Pancreas (tissue), 10 donors: Measurements from ENCODE around the gene PLXNC1. TPM values are rescaled to one million over a fixed set of nuclear protein-coding genes. Genes with fewer than 3 reads are reported as not detected.

Experiments used
- ATAC-seq, 4 donors: fragments of 200-7000 bp; cut with Tn5 transposase; one replicate each; pipeline versions ENCODE4 v1.8.0 to v1.9.1; 2020; ENCODE audit warnings: mild to moderate bottlenecking in 4 of 4, moderate library complexity in 4 of 4
- DNase-seq, 6 donors: peaks; one replicate each; pipeline ENCODE4 v3.0.0-alpha.2; 2020
- FAIRE-seq: peaks from 2 replicates; lab custom pipeline; 2012; peaks lifted over from hg19 to GRCh38; lab: Jason Lieb, UNC
- H3K27ac ChIP-seq, 4 donors: fragments of 200-600 bp; sonication (generic); 1 replicate in 3 of 4; 2 replicates in 1 of 4; pipeline versions ENCODE4 v1.5.0 to v1.8.0; 2020
- H3K27me3 ChIP-seq, 4 donors: fragments of 200-600 bp; one replicate each; pipeline ENCODE4 v1.8.0; 2021
- H3K36me3 ChIP-seq, 3 donors: fragments of 200-600 bp; sonication (generic) in 1 of 3; one replicate each; pipeline versions ENCODE4 v1.5.0 to v1.8.0; 2020 to 2021
- H3K4me1 ChIP-seq, 3 donors: fragments of 200-600 bp; one replicate each; pipeline ENCODE4 v1.8.0; 2021
- H3K4me3 ChIP-seq, 4 donors: fragments of 200-600 bp; sonication (generic) in 2 of 4; one replicate each; pipeline versions ENCODE4 v1.5.0 to v1.8.0; 2020 to 2021
- H3K9me3 ChIP-seq, 4 donors: fragments of 200-600 bp; one replicate each; pipeline ENCODE4 v1.8.0; 2021
- WGBS, 2 donors: extraction: QIAGEN DNeasy Blood & Tissue Kit; methylation state at CpG; one replicate each; pipeline ENCODE4 v1.1.7; 2013; 5-methylcytosine and 5-hydroxymethylcytosine counted together
- intact Hi-C, 3 donors: fragments of 100-400 bp; cut with DNase I; formaldehyde crosslinking; loops; one replicate each; pipeline versions ENCODE4 v1.11.1 to v1.14.2; 2022
- polyA plus RNA-seq, 2 donors: library from polyadenylated mRNA; stranded (reverse); fragments of 200-250 nt; gene quantifications; one replicate each; pipeline ENCODE4 v1.2.3, GENCODE V29; 2013
- total RNA-seq, 6 donors: library from RNA; stranded (reverse); fragmentation: NEBNext Ultra II Directional in 4 of 6; extraction: Animal tissue kit (Norgen Biotek cat#: 25700) in 4 of 6; gene quantifications; one replicate each; pipeline versions ENCODE4 v1.2.1 to v1.2.4, GENCODE V29; 2021 to 2023
- TF ChIP-seq, protein P1 (sequence below), 4 donors: fragments of 200-600 bp; sonication (generic) in 3 of 4; IDR thresholded peaks; one replicate each; pipeline versions ENCODE4 v1.5.0 to v1.8.0; 2021; ENCODE audit warnings: antibody characterized with exemption in 4 of 4
- donor health status: healthy with polysubstance abuse.
- donor health status: DM: no; HTN: no; CAD: no; lungs with moderate emphysema.
- donor health status: DM: no; HTN: no; CAD: no.
- donor health status: control.
- donor health status: control.
- donor health status: Bipolar disorder and iron deficiency.
- donor health status: DM: yes; HTN: yes; CAD: no.
- donor health status: DM: no; HTN: no; CAD: no.
- donor health status: DM: no; HTN: no; CAD: no.
- donor health status: DM: yes; HTN: yes; CAD: no.

PLXNC1 gene
- total and polyA plus RNA-seq, 8 donors, result 0.53 to 13.7 (median 2.0) TPM

DNA sequence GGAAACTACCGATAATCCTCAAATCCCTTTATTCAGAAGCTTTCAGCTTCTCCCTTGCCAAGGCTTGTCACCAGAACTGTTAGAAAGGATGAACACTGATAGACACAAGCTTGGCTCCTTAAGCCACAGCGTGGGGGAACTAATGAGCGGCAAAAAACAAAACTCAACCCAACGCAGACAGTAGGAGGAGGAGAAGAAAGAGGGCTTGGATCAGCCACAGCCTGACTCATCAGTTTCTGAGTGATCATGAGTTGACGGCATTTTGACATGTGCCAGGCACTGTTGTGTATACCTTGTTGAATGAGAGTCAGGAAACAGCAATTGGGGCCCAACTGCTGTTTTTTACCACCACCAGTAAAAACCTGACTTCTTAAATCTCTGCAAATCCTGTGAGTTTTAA is 23.7 kb downstream of the PLXNC1 start:
- DNase-seq (peak in 1 of 6 donors; percentile 26), ATAC-seq (peak in 2 of 4 donors; percentile 39 to 62), FAIRE-seq (no peak)
- WGBS, 2 donors, result 86 to 94% methylated on average over 5 of the region's 5 CpGs
- Histone ChIP-seq H3K9me3 (no peaks in the 10 kb centered on the region), H3K27ac (no peak overlapping the region), H3K4me3 (no peak overlapping the region), H3K36me3 (no peaks in the 10 kb centered on the region), H3K27me3 (no peaks in the 10 kb centered on the region), H3K4me1 (no peaks in the 10 kb centered on the region)
- TF ChIP-seq, protein P1, sequence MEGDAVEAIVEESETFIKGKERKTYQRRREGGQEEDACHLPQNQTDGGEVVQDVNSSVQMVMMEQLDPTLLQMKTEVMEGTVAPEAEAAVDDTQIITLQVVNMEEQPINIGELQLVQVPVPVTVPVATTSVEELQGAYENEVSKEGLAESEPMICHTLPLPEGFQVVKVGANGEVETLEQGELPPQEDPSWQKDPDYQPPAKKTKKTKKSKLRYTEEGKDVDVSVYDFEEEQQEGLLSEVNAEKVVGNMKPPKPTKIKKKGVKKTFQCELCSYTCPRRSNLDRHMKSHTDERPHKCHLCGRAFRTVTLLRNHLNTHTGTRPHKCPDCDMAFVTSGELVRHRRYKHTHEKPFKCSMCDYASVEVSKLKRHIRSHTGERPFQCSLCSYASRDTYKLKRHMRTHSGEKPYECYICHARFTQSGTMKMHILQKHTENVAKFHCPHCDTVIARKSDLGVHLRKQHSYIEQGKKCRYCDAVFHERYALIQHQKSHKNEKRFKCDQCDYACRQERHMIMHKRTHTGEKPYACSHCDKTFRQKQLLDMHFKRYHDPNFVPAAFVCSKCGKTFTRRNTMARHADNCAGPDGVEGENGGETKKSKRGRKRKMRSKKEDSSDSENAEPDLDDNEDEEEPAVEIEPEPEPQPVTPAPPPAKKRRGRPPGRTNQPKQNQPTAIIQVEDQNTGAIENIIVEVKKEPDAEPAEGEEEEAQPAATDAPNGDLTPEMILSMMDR (IDR thresholded peaks at IDR 0.05), result no peak
- intact Hi-C loops, result no loop called here

DNA sequence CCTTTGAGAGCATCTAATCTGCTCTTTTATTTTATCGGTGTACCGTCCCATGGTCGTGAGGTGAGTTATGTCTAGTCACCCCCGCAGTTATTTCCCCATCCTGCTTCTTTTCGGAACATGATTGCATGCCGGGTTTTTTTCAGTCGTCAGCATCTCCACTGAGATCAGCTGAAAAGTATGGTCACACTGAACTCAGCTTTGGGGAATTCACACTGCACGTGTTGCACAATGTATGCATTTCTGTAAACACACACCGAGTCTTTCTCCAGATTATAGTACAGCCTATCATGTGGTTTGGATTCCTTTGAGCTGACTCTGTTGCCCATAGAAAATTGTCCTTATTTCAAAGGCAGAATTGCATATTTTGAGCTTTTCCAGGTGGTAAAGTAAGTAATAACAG is 24.6 kb downstream of the PLXNC1 start:
- DNase-seq (peak in 1 of 6 donors; percentile 27), FAIRE-seq (no peak), ATAC-seq (peak in 2 of 4 donors; percentile 62 to 63)
- no peaks in the 10 kb centered on the region for H3K9me3 ChIP-seq
- H3K27me3 ChIP-seq, result no peaks in the 10 kb centered on the region
- intact Hi-C loops, result no loop called here
- peak overlapping the region in 1 of 4 donors; percentile 23 for H3K27ac ChIP-seq
- no peak overlapping the region for H3K4me3 ChIP-seq
- WGBS, 2 donors, result 64 to 69% methylated on average over 9 of the region's 9 CpGs
- H3K36me3 ChIP-seq, result no peaks in the 10 kb centered on the region
- TF ChIP-seq, protein P1 (IDR thresholded peaks at IDR 0.05), result no peak
- H3K4me1 ChIP-seq, result no peaks in the 10 kb centered on the region

DNA sequence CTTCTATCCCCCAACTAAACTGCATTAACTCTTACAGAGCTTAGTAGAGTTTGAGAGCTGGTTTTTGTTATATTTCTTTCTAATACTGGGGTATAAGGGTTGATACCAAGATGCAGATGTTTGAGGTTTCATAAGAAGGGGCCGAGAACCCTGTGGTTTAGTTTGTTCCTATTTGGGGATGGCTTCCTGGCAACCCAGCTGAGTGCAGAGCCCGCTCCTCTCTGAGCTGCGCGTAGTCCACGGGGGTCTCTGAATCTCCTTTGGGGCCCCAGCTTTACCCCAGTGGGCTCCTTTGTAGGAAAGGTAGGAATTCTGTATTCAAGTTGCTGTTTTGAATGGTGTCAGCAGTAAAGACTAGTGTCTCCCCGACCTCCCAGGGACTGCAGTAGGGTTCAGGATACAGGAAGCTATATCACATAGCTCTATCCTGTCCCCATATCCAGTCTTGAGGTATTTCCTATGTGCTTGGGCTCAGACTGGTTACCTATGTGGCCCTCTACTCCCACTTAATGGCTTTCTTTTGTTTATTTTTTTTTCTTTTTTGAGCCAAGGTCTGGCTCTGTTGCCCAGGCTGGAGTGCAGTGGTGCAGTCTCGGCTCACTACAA is 25.4 kb downstream of the PLXNC1 start:
- H3K27ac ChIP-seq, result peak overlapping the region in 2 of 4 donors; percentile 23 to 37
- H3K36me3 ChIP-seq, result no peaks in the 10 kb centered on the region
- DNase-seq (no peak), FAIRE-seq (no peak), ATAC-seq (peak in 2 of 4 donors; percentile 41 to 55)
- no peaks in the 10 kb centered on the region for H3K4me1 ChIP-seq
- H3K4me3 ChIP-seq, result no peak overlapping the region
- no peaks in the 10 kb centered on the region for H3K9me3 ChIP-seq
- intact Hi-C loops, result no loop called here
- H3K27me3 ChIP-seq, result no peaks in the 10 kb centered on the region
- 81 to 85% methylated on average over 7 of the region's 7 CpGs for WGBS, 2 donors
- TF ChIP-seq, protein P1 (IDR thresholded peaks at IDR 0.05), result no peak

DNA sequence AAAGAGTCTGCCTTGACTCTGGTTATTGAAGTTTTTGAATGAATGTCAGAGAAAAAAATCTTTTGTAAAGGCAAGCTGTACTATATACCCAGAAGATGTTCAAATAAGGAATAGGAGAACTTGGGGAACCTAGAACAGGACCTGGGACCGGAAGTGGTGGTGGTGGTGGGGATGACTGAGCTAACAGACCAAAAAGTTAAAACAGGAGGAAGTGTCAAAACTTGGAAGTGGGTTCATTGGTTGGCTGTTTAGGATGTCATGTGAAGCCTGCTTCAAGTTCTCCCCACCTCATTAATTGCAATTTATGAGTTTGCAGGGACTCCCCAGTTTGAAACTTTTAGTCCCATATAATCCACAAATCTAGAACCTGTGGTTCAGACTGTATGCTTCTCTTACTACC is 26.2 kb downstream of the PLXNC1 start:
- TF ChIP-seq, protein P1 (IDR thresholded peaks at IDR 0.05), result no peak
- DNase-seq (peak in 1 of 6 donors; percentile 47), ATAC-seq (peak in 2 of 4 donors; percentile 36 to 56), FAIRE-seq (no peak)
- no peak overlapping the region for H3K4me3 ChIP-seq
- intact Hi-C loops, result no loop called here
- H3K27ac ChIP-seq, result peak overlapping the region in 1 of 4 donors; percentile 23
- no peaks in the 10 kb centered on the region for H3K36me3 ChIP-seq
- no peaks in the 10 kb centered on the region for H3K9me3 ChIP-seq
- no peaks in the 10 kb centered on the region for H3K4me1 ChIP-seq
- H3K27me3 ChIP-seq, result no peaks in the 10 kb centered on the region
- 61 to 92% methylated on average over 1 of the region's 1 CpG for WGBS, 2 donors
